GM19099 (cell line): ENCODE results near the gene MED27.

Experiments used
- POLR2A ChIP-seq: IDR thresholded peaks from 3 replicates; pipeline ENCODE4 v1.6.1; 2011; ENCODE audit warnings: low read depth; ENCODE audit not compliant: insufficient read length; ENCODE audit errors: extremely low read depth

Gene MED27

DNA sequence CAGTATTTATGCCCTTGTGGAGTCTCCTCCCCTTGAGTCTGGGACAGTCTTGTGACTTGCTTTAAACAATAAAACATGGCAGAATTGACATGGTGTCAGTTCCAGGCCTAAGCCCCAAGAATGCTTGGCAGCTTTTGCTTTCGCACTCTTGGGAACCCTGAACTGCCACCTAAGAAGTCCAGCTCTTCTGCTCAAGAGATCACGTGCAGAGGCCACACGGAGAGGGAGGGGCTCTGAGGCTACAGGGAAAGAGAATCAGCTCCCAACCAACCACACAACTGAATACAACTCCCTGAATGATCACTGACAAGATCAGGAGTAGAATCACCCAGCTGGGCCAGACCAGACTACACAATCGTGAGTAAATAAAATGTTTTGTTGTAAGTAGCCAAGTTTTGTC lies 97.6 kb downstream of the MED27 start:
- TF ChIP-seq POLR2A, result no peak

DNA sequence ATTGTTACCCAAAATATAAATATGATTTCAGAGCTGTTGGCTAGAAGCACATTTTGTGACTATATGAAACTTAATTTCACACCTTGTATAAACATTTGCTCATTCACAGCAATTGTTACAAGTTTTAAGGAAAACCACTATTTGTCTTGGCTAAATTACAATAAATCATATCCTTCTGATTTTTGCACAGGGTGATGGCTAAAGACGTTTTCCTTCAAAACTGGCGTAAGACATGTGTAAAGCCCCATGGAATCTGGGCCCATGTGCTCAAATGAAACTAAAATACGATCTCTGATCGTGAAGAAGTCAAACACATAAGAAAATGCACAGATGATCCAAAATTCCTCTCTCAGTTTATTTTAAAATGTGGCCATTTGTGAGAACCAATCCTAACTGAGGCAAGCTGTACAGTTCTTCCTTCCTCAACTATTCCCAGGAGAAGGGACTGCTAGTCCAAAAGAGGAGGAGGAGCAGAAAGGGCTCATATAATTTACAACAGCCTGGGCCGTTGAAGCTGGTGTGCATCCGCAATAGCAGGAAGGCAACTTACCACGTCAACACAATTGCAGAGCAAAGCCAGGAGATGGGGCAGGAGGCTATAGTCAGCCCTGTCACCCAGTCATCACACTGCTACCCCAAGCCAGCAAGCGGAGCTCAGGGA lies 98.4 kb downstream of the MED27 start:
- no peak for TF ChIP-seq POLR2A

DNA sequence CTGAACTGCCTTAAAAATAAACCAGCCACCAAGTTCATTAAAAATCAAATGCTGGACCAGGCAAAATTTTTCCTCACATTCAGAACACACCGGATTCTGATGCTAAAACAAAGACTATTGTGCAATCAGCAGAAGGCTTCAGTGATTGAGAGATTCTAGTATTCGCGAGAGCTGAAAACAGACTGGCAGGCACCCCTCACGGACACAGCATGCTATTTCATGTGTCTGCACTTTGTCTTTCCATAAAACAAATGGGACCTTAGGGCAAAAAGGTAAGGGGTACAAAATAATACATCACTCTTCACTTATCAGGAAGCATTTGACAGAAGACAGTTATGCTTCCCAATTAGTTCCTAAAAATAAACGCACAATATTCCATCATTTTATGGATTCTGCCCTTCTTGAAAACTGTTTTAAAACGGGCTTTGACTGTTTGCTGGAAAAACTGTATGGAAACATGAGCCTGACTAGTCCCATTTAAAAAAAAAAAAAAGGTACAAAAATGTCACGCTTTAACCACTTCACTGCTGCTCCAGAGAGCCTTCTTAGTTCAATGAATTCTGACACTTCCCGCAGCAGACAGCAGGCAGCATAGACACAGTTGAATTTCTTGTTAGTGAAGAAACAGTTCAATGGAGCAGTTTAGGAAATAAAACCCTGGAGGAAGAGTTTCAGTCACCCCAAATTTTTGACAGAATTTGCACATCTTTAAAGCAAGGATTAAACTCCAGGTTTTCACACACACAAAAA lies 99.2 kb downstream of the MED27 start:
- TF ChIP-seq POLR2A, result no peak

DNA sequence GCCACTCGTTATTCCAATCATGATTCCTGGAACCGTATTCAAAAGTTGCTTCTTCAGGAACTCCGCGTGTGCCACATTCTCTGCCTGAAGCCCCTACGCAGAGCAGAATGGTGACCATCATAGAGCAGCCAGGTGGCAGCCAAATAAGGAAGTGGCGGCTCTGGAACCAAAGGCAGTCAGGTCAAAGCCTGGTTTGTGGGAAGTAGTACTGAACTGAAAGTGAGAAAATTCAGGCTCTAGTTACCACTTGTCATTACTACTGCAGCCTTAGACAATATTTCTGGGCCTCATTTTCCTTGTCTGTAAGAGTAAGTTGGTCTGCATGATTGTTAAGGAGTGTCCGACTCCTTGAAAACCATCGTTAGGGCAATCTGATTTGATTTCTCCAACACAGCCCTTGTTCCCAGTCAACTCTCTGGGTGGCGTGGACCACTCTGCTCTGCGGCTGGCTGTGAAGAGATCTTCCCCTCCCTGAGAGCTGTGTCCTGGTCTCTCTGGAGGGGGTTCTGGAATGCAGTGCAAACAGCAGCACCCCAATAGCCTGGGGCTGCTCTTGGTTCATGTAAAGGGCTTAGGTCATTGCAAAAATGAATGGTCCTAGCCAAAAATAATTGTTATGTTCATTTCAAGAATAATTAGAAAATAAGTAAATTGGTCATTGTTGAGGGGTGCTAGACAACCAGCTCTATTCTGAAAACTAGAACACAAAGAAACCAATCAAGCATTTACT lies 102.4 kb downstream of the MED27 start:
- no peak for TF ChIP-seq POLR2A

DNA sequence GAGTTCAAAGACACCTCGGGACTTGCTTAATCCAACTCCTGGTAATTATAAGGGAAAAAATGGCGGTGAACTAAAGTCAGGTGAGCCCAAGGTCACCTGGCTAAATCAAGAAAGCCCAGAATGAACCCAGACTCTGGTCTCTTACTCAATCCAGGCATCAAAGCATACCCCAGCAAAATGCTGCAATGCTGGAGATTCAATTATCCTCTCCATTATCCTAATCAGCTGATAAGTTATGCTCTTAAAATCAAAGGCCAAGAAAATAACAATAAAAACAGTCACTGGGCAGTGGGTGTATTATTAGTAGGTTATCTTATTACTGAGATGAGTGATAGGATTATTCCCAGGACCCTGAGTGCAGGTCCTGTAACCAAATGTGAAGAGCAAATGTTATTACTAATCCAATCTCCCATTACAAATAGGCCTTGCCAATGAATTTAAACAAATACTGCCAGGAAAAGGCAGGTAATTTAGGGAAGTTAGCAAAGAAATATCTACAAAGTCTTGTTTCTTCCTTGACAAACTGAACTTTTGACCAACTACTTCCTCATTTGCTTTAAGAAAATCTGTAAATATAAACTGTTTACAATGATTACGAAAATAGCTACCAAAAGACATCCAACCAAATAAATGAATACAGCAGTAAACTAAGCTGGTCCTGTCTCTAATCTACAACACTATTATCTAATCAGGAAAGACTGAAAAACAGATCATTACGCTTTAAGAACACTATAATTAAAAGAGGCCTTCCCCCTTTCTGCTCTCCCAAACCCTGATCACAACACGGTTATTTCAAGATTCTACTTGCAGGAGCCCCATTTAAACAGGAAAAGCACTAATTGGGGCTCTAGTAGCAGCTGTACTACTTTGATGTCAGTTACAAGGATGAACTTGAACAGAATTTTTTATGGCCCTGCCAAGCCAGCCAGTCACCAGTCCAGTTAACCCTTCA lies 103.2 kb downstream of the MED27 start:
- no peak for TF ChIP-seq POLR2A

DNA sequence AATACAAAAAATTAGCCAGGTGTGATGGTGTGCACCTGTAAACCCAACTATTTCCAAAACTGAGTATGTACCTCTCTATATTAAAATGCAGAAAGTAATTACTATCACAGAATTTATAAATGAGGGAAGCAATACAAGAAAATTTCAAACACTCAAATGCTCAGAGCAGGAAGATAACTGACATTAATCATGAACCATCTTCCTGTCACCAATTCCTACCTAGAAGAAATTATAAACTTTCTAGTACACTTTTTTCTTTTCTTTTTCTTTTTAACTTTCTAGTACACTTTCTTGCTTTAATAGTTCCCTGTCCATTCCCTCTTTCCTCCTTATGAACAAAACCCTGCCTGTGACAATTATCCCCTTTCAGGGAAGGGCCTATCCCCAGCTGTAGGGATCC lies 106.8 kb downstream of the MED27 start:
- no peak for TF ChIP-seq POLR2A

DNA sequence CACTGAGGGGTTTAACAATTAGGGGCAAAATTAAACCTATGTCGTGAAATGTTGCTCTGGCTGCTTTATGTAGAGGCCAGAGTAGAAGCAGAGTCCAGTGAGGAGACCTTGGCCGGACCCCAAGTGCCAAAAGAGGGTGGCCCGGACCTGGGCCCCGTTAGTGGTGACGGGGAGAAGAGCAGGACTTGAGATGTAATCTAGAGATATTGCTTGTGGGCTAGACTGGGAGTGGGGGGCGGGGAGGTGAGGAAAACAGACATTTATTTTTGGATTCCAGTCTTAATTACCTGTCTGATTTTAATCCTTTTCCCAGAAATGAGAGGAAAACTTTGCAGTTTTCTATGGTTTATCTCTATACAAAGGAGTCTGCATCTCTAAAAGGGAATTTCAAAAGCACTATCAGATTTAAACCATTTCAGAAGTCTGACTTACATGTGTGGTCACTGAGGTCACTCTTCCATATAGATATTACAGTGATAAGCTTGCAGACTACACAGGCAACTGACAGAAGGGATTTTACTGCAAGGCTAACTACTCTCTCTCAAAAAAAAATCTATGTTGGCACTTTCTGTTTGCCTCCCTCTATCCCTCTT lies 108.1 kb downstream of the MED27 start:
- no peak for TF ChIP-seq POLR2A

DNA sequence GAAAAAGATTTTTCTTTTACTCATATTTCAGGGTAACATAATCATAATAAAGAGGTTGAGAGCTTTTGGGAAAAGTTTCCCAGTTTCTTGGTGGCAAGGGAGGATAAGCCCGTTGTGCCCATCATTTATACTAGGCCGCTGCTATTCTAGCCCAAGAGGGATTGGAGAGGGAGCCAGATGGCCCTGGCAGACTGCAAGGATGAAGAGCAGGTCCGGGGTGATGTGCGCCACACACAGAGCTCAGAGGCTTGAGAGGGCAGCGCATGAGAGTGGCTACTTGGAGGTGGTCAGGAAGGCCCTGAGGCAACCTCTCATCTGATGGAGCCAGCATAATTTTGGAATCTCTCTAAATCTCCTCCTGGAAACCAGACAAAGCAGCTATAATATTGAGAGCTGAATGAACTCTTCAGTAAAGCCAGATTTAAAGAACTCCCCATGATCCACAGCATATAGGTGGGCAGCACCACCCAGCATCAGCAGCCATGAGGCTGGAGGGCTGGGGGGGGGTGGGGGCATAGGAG lies 110.1 kb downstream of the MED27 start:
- TF ChIP-seq POLR2A, result no peak

DNA sequence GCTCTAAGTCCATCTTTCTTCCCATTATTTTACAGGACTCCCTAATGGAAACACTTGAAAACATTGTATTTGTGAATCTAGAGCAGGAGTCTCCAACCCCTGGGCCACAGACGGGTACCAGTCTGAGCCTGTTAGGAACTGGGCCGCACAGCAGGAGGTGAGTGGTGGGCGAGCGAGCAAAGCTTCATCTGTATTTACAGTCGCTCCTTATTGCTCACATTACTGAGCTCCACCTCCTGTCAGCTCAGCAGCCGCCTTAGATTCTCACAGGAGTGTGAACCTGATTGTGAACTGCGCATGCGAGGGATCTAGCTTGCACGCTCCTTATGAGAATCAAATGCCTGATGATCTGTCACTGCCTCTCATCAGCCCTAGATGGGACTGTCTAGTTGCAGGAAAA lies 111.0 kb downstream of the MED27 start:
- no peak for TF ChIP-seq POLR2A

DNA sequence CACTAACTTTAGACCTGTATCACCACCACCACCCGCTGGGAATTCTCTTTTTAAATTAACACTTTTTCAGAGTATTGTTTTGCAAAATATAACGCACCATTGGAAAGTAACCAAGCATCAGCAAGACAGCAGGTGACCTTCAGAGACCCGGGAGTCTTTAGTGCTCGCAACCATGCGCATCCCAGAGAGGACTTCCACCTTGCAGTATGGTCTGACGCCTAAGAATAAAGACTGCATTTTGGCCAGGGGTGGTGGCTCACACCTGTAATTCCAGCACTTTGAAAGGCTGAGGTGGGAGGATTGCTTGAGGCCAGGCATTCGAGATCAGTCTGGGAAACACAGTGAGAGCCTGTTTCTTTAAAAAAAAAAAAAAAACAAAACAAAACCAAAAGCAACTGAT lies 113.8 kb downstream of the MED27 start:
- TF ChIP-seq POLR2A, result no peak

DNA sequence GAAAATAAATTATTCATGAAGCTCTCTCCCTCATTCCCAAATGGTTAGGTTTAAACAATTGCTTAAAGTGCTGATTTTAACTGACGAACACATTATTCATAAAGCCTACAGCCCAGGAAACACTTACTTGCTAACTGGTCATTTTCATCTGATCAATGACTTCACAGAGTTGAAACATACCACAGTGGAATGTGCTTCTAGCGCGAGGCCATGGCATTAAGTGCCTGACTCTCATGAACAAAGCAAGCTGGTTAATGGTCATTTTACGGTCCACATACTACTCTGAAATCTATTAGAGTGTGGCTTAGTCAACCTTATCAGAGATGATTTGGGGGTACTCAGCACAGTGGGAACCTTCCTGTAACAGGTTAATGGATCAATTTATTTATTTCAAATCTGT lies 114.6 kb downstream of the MED27 start:
- no peak for TF ChIP-seq POLR2A

DNA sequence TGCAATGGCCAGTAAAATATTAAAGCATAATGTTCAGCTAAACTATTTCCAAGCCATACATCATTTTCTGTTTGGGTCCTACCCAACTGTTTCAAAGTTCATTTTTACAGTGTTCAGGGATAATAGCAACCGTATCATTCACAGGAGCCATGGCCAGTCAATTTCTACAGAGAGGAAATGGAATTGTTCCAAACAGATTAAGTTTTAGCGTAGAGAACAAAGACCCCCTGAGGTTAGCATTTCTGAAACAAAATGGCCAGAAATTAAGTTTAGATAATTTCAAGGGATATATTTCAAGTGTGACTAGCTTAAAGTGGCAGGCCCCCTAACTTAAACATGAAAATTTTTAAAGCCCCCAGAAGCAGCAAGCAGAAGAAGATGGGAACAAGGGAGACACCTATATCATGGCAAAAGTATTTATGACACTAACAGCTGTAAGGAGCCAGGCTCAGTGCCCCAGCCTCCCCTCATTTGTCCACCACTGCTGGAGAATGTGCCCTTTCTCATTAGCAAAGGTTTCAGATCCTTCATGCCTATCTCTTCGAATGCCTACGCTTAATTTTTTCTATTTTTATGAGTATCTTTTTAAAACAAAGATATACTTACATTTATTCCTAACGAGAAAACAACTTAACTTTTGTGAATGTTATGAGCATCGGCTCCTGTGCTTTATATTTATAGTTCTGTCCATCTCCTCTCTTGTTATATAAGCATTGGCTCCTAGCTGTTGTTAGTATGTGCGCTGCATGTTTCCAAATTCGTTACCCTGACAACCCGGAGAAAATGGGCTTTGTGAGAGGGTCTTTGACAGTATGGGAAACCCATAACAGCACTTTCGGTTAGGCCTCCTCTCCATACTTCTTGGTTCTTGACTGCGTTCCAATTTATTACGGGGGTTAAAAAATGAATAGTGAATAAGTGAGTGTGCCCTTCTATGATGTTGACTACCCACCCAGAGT lies 116.3 kb downstream of the MED27 start:
- no peak for TF ChIP-seq POLR2A

DNA sequence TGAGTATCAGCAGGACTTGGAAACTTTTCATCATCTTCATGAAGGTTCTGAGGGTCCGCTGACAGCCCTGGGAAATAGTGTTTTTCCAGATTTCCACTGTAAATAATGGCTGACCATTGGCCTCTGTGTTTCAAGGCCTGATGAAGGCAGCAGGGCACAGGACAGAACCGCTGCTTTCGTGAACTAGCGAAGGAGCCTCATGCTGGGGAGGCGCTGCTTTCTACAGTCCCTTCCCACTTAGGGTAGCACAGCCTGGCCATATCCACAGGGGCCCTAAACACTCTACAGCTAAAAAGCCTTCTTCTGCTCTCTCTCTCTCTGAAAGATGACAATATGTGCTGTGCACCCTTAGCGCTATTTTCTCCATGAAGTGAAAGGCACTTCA lies 118.2 kb downstream of the MED27 start:
- TF ChIP-seq POLR2A, result no peak
